B cell (primary cell): ENCODE results near the gene NDST4.

ENCODE experiments used
- EZH2 ChIP-seq: IDR thresholded peaks from 2 replicates; pipeline ENCODE4 v1.6.1; 2012; ENCODE audit warnings: borderline replicate concordance, low read depth, mild to moderate bottlenecking, moderate library complexity, low read length; ENCODE audit not compliant: insufficient read depth, poor library complexity, severe bottlenecking
- TF ChIP-seq, protein P1 (sequence below): fragments of 200-600 bp; IDR thresholded peaks from one replicate; pipeline ENCODE4 v1.8.0; 2022; ENCODE audit warnings: antibody characterized with exemption, mild to moderate bottlenecking

DNA sequence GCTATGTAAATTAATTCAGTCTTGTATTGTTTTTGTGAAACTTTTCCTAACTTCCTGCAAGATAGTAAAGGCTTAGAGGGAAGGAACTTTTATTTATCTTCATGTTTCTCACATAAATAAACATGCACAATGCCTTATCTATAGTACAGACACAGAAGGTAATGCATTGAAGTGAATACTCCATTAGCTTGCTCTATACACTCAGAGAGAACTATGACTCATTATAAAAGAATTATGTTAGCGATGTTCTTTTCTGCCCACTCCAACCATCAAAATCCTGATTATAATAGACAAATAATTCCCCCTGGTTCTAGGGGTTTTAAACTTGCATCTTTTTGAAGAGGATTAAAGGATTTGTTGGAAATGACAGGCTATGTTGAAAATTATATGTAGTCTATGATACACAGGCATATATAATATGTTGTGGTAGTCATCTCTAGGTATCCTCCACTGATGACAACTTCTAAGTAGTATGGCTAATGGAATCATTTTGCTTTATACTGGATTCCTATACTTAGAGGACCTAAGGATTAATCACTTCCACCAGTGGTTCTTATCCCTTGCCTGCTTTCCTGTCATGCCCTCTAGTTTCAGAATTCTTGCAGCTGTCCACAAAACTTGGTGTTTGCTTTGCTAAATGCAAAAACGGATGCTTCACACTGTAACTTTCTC, 115.7 kb downstream of the NDST4 start:
- TF ChIP-seq, protein P1, sequence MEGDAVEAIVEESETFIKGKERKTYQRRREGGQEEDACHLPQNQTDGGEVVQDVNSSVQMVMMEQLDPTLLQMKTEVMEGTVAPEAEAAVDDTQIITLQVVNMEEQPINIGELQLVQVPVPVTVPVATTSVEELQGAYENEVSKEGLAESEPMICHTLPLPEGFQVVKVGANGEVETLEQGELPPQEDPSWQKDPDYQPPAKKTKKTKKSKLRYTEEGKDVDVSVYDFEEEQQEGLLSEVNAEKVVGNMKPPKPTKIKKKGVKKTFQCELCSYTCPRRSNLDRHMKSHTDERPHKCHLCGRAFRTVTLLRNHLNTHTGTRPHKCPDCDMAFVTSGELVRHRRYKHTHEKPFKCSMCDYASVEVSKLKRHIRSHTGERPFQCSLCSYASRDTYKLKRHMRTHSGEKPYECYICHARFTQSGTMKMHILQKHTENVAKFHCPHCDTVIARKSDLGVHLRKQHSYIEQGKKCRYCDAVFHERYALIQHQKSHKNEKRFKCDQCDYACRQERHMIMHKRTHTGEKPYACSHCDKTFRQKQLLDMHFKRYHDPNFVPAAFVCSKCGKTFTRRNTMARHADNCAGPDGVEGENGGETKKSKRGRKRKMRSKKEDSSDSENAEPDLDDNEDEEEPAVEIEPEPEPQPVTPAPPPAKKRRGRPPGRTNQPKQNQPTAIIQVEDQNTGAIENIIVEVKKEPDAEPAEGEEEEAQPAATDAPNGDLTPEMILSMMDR = no peak
- TF ChIP-seq EZH2 = no peak
